Adrenal gland (tissue), 12 donors: ENCODE measurements around the gene CCNK. TPM values are rescaled to one million over a fixed set of nuclear protein-coding genes. Genes with fewer than 3 reads are reported as not detected.

Experiments
- DNase-seq, 7 donors: peaks; one replicate each; pipeline ENCODE4 v3.0.0-alpha.2; 2019 to 2020
- H3K27ac ChIP-seq, 5 donors: fragments of 200-600 bp; sonication (generic) in 4 of 5; 1 replicate in 3 of 5; 2 replicates in 2 of 5; pipeline versions ENCODE4 v1.5.1 to v1.8.0; 2016 to 2020; ENCODE audit warnings: mild to moderate bottlenecking in 1 of 5
- H3K27me3 ChIP-seq: fragments of 200-600 bp; 2 replicates; pipeline ENCODE4 v1.8.0; 2021
- H3K36me3 ChIP-seq, 2 donors: fragments of 200-600 bp; replicated peaks in 1 of 2; 1 replicate in 1 of 2; 2 replicates in 1 of 2; pipeline versions ENCODE4 v1.5.1 to v1.8.0; 2018 to 2022
- H3K4me1 ChIP-seq, 2 donors: fragments of 200-600 bp; replicated peaks in 1 of 2; 1 replicate in 1 of 2; 2 replicates in 1 of 2; pipeline versions ENCODE4 v1.5.1 to v1.8.0; 2018 to 2021
- H3K4me3 ChIP-seq, 4 donors: fragments of 200-600 bp; sonication (generic) in 3 of 4; one replicate each; pipeline ENCODE4 v1.5.1; 2016 to 2018
- H3K9me3 ChIP-seq, 3 donors: fragments of 200-600 bp; sonication (generic) in 1 of 3; replicated peaks in 1 of 3; 1 replicate in 2 of 3; 2 replicates in 1 of 3; pipeline versions ENCODE4 v1.5.1 to v1.8.0; 2016 to 2021
- CTCF ChIP-seq, 6 experiments: fragments of 450-650 bp in 4 of 6; fragments of 200-600 bp in 2 of 6; sonication (generic) in 1 of 6; IDR thresholded peaks; 1 replicate in 5 of 6; 2 replicates in 1 of 6; pipeline versions ENCODE4 v1.5.1 to v1.8.0; 2016 to 2021; ENCODE audit warnings: antibody characterized with exemption in 6 of 6, mild to moderate bottlenecking in 2 of 6, moderate library complexity in 1 of 6
- POLR2A ChIP-seq, 2 donors: fragments of 450-650 bp; IDR thresholded peaks; one replicate each; pipeline ENCODE4 v1.6.1; 2017; ENCODE audit warnings: antibody characterized with exemption in 2 of 2, mild to moderate bottlenecking in 2 of 2, moderate library complexity in 1 of 2
- WGBS, 4 donors: extraction: QIAGEN DNeasy Blood & Tissue Kit in 2 of 4; methylation state at CpG; one replicate each; pipeline versions ENCODE4 v1.1.5 to v1.1.7; 2013 to 2017; 5-methylcytosine and 5-hydroxymethylcytosine counted together
- intact Hi-C, 2 donors: fragments of 100-400 bp; cut with DNase I; formaldehyde crosslinking; loops; one replicate each; pipeline versions ENCODE4 v1.14.1 to v1.15.0; 2022 to 2023
- polyA plus RNA-seq, 3 donors: library from polyadenylated mRNA; stranded (reverse); fragments of 200-250 nt in 2 of 3; fragments of 350-450 nt in 1 of 3; fragmentation: Illumina TruSeq in 1 of 3; extraction: RNeasy Lipid Tissue Mini Kit (QIAGEN cat#74804) in 1 of 3; gene quantifications; one replicate each; pipeline ENCODE4 v1.2.3, GENCODE V29; 2013 to 2014
- total RNA-seq, 9 donors: library from RNA; depleted of rRNA in 4 of 9; stranded (reverse); fragments of >200 nt in 4 of 9; fragments of 120-200 nt in 1 of 9; fragmentation: NEBNext Ultra II Directional in 1 of 9; extraction: Animal tissue kit (Norgen Biotek cat#: 25700) in 1 of 9; gene quantifications; one replicate each; pipeline versions ENCODE4 v1.1.0 to v1.2.4, GENCODE V29; 2013 to 2023
- donor health status: healthy with polysubstance abuse.
- donor health status: Bipolar disorder and iron deficiency.
- donor health status: DM: yes; HTN: yes; CAD: no.
- donor health status: DM: no; HTN: no; CAD: no.
- donor health status: DM: no; HTN: no; CAD: no.
- donor health status: DM: yes; HTN: yes; CAD: no.

The CCNK gene
- total and polyA plus RNA-seq, 12 donors = 9.9 to 44.3 (median 20.2) TPM

- H3K27me3 ChIP-seq = no peaks in the 10 kb centered on the region
- no peak for DNase-seq
- H3K36me3 ChIP-seq = no peaks in the 10 kb centered on the region
- 75 to 88% (median 82%) methylated on average over 4 to 13 of the region's 13 CpGs for WGBS, 4 donors
- no peaks in the 10 kb centered on the region for H3K9me3 ChIP-seq
- H3K4me3 ChIP-seq = no peak overlapping the region
- H3K27ac ChIP-seq = no peak overlapping the region
- TF ChIP-seq CTCF (IDR thresholded peaks at IDR 0.05) (no peak), POLR2A (IDR thresholded peaks at IDR 0.05) (no peak)
- intact Hi-C loops = no loop called here
- H3K4me1 ChIP-seq = peaks cover 20 to 23% of the 10 kb centered on the region in 2 donors
Measured at GRCh38 chr14:99534863-99535262, 53.7 kb downstream of the CCNK start.

GRCh38 chr14:99535448-99535847, 54.2 kb downstream of the CCNK start:
- 80 to 100% (median 88%) methylated on average over 2 to 8 of the region's 8 CpGs for WGBS, 4 donors
- no peak overlapping the region for H3K4me3 ChIP-seq
- DNase-seq = no peak
- no peaks in the 10 kb centered on the region for H3K9me3 ChIP-seq
- intact Hi-C loops = no loop called here
- H3K27ac ChIP-seq = no peak overlapping the region
- H3K36me3 ChIP-seq = no peaks in the 10 kb centered on the region
- H3K4me1 ChIP-seq = peaks cover 20 to 23% of the 10 kb centered on the region in 2 donors
- TF ChIP-seq POLR2A (IDR thresholded peaks at IDR 0.05) (no peak), CTCF (IDR thresholded peaks at IDR 0.05) (no peak)
- H3K27me3 ChIP-seq = no peaks in the 10 kb centered on the region

GRCh38 chr14:99535908-99536778, 54.9 kb downstream of the CCNK start:
- Histone ChIP-seq H3K9me3 (no peaks in the 10 kb centered on the region), H3K27ac (no peak overlapping the region), H3K4me1 (peaks cover 20 to 23% of the 10 kb centered on the region in 2 donors), H3K36me3 (no peaks in the 10 kb centered on the region), H3K4me3 (no peak overlapping the region), H3K27me3 (no peaks in the 10 kb centered on the region)
- intact Hi-C loops = no loop called here
- WGBS, 4 donors = 89 to 95% (median 93%) methylated on average over 14 to 24 of the region's 24 CpGs
- DNase-seq = no peak
- no peak for TF ChIP-seq CTCF (IDR thresholded peaks at IDR 0.05)
- no peak for TF ChIP-seq POLR2A (IDR thresholded peaks at IDR 0.05)

- intact Hi-C loops = no loop called here
- H3K27me3 ChIP-seq = no peaks in the 10 kb centered on the region
- no peak overlapping the region for H3K4me3 ChIP-seq
- H3K36me3 ChIP-seq = no peaks in the 10 kb centered on the region
- TF ChIP-seq POLR2A (IDR thresholded peaks at IDR 0.05) = peak in 1 of 2 donors; percentile 21
- TF ChIP-seq CTCF (IDR thresholded peaks at IDR 0.05) = peak in 2 of 6 experiments; percentile 20 to 27
- peak; percentile 72 to 90 (median 84) for DNase-seq
- no peaks in the 10 kb centered on the region for H3K9me3 ChIP-seq
- H3K27ac ChIP-seq = peak overlapping the region in 4 of 5 donors; percentile 20 to 84 (median 72)
- peaks cover 20 to 26% of the 10 kb centered on the region in 2 donors for H3K4me1 ChIP-seq
- 46 to 72% (median 55%) methylated on average over 2 to 6 of the region's 6 CpGs for WGBS, 4 donors
Measured at GRCh38 chr14:99537399-99537798, 56.2 kb downstream of the CCNK start.
